HEK293 (cell line): ENCODE results near the gene RFLNA.

ENCODE experiments used
- CTCF ChIA-PET: fragments of 350-600 bp; formaldehyde crosslinking; extraction: SDS; loops from one replicate; lab custom pipeline; 2021; ENCODE audit warnings: antibody characterized with exemption; lab: Yijun Ruan, JAX
- POLR2A ChIA-PET: fragments of 300-600 bp; formaldehyde crosslinking; extraction: SDS; loops from one replicate; lab custom pipeline; 2020; ENCODE audit warnings: antibody characterized with exemption, inconsistent platforms; lab: Yijun Ruan, JAX
- H3K27ac ChIP-seq: fragments of 200-500 bp; sonication (Bioruptor generic); 2 replicates; pipeline ENCODE4 v1.5.1; 2014; ENCODE audit warnings: low read depth, low read length, control low read depth, inconsistent platforms; ENCODE audit errors: extremely low read depth
- H3K36me3 ChIP-seq, 2 experiments: fragments of 200-500 bp in 1 of 2; sonication (Bioruptor generic) in 1 of 2; 1 replicate in 1 of 2; 2 replicates in 1 of 2; pipeline ENCODE4 v1.5.1; 2014 to 2017; ENCODE audit warnings: inconsistent platforms in 2 of 2, low read length in 2 of 2; ENCODE audit not compliant: control insufficient read depth in 2 of 2, insufficient read depth in 1 of 2
- H3K4me1 ChIP-seq: fragments of 200-500 bp; sonication (Bioruptor generic); 2 replicates; pipeline ENCODE4 v1.5.1; 2014; ENCODE audit warnings: mild to moderate bottlenecking, low read length, inconsistent platforms; ENCODE audit not compliant: control insufficient read depth, insufficient read depth
- H3K4me3 ChIP-seq: 2 replicates; pipeline ENCODE4 v1.5.1; 2011; ENCODE audit warnings: low read depth, mild to moderate bottlenecking, control low read depth, low read length, moderate library complexity
- H3K9me3 ChIP-seq: fragments of 200-500 bp; sonication (Bioruptor generic); 2 replicates; pipeline ENCODE4 v1.5.1; 2014; ENCODE audit warnings: low read depth, low read length, inconsistent platforms; ENCODE audit not compliant: control insufficient read depth, insufficient read depth
- BCL11A ChIP-seq: fragments of 450-650 bp; formaldehyde crosslinking; IDR thresholded peaks from 2 replicates; pipeline ENCODE4 v1.5.1; 2016; ENCODE audit warnings: low read depth, missing biosample characterization, missing genetic modification characterization
- BCL11B ChIP-seq: fragments of 450-650 bp; formaldehyde crosslinking; IDR thresholded peaks from 2 replicates; pipeline ENCODE4 v1.5.1; 2016; ENCODE audit warnings: low read depth, missing biosample characterization, missing genetic modification characterization
- GLI2 ChIP-seq: fragments of 450-650 bp; formaldehyde crosslinking; IDR thresholded peaks from 2 replicates; pipeline ENCODE4; 2017; ENCODE audit warnings: missing biosample characterization, missing genetic modification characterization, low read depth, borderline replicate concordance
- KLF1 ChIP-seq: fragments of 450-650 bp; formaldehyde crosslinking; IDR thresholded peaks from 2 replicates; pipeline ENCODE4 v1.5.1; 2016; ENCODE audit warnings: missing biosample characterization, missing genetic modification characterization
- KLF8 ChIP-seq: fragments of 450-650 bp; formaldehyde crosslinking; IDR thresholded peaks from 2 replicates; pipeline ENCODE4 v1.5.1; 2016; ENCODE audit warnings: missing biosample characterization, missing genetic modification characterization
- REPIN1 ChIP-seq: fragments of 450-650 bp; formaldehyde crosslinking; IDR thresholded peaks from 2 replicates; pipeline ENCODE4 v1.5.1; 2017; ENCODE audit warnings: missing biosample characterization, missing genetic modification characterization, low read depth
- ZBTB8A ChIP-seq: fragments of 450-650 bp; formaldehyde crosslinking; IDR thresholded peaks from 2 replicates; pipeline ENCODE4 v1.5.1; 2016; ENCODE audit warnings: missing biosample characterization, missing genetic modification characterization
- ZEB2 ChIP-seq: fragments of 450-650 bp; formaldehyde crosslinking; IDR thresholded peaks from 2 replicates; pipeline ENCODE4 v1.5.1; 2016; ENCODE audit warnings: missing biosample characterization, missing genetic modification characterization
- ZNF169 ChIP-seq: fragments of 450-650 bp; formaldehyde crosslinking; IDR thresholded peaks from 2 replicates; pipeline ENCODE4 v1.5.1; 2016; ENCODE audit warnings: missing biosample characterization, missing genetic modification characterization
- ZNF211 ChIP-seq: fragments of 450-650 bp; formaldehyde crosslinking; IDR thresholded peaks from 2 replicates; pipeline ENCODE4 v1.5.1; 2016; ENCODE audit warnings: low read depth, missing biosample characterization, missing genetic modification characterization
- ZNF777 ChIP-seq: fragments of 450-650 bp; formaldehyde crosslinking; IDR thresholded peaks from 2 replicates; pipeline ENCODE4 v1.5.1; 2017; ENCODE audit warnings: missing biosample characterization, missing genetic modification characterization, borderline replicate concordance
- TF ChIP-seq, protein P1 (sequence below): fragments of 450-650 bp; formaldehyde crosslinking; IDR thresholded peaks from 2 replicates; pipeline ENCODE4 v1.5.1; 2016; ENCODE audit warnings: missing biosample characterization, missing genetic modification characterization
- TF ChIP-seq, protein P2 (sequence below): fragments of 450-650 bp; formaldehyde crosslinking; IDR thresholded peaks from 2 replicates; pipeline ENCODE4; 2016; ENCODE audit warnings: missing biosample characterization, missing genetic modification characterization
- TF ChIP-seq, protein P3 (sequence below): fragments of 450-650 bp; formaldehyde crosslinking; IDR thresholded peaks from 2 replicates; pipeline ENCODE4 v1.5.1; 2017; ENCODE audit warnings: missing biosample characterization, missing genetic modification characterization
- TF ChIP-seq, protein P4 (sequence below): fragments of 450-650 bp; formaldehyde crosslinking; IDR thresholded peaks from 2 replicates; pipeline ENCODE4 v1.5.1; 2017; ENCODE audit warnings: missing biosample characterization, missing genetic modification characterization

Gene RFLNA

GRCh38 chr12:124334976-124335375, 40.1 kb downstream of the RFLNA start:
- Histone ChIP-seq H3K27ac (no peak overlapping the region), H3K4me1 (no peaks in the 10 kb centered on the region), H3K36me3 (peaks cover 8 to 64% of the 10 kb centered on the region in 2 experiments; a peak in 2 of 3 replicates), H3K9me3 (no peaks in the 10 kb centered on the region), H3K4me3 (no peak overlapping the region)
- POLR2A ChIA-PET, result no interaction called here
- TF ChIP-seq BCL11B (tag by site-specific recombination) (0 out of 2 replicates have a peak, but pooled peaks have one; percentile 39), ZNF777 (tag by site-specific recombination) (no peak), BCL11A (0 out of 2 replicates have a peak, but pooled peaks have one; percentile 63)
- TF ChIP-seq, protein P1, sequence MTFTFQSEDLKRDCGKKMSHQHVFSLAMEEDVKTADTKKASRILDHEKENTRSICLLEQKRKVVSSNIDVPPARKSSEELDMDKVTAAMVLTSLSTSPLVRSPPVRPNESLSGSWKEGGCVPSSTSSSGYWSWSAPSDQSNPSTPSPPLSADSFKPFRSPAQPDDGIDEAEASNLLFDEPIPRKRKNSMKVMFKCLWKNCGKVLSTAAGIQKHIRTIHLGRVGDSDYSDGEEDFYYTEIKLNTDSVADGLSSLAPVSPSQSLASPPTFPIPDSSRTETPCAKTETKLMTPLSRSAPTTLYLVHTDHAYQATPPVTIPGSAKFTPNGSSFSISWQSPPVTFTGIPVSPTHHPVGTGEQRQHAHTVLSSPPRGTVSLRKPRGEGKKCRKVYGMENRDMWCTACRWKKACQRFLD (tag by site-specific recombination), result no peak
- CTCF ChIA-PET, result no interaction called here

DNA sequence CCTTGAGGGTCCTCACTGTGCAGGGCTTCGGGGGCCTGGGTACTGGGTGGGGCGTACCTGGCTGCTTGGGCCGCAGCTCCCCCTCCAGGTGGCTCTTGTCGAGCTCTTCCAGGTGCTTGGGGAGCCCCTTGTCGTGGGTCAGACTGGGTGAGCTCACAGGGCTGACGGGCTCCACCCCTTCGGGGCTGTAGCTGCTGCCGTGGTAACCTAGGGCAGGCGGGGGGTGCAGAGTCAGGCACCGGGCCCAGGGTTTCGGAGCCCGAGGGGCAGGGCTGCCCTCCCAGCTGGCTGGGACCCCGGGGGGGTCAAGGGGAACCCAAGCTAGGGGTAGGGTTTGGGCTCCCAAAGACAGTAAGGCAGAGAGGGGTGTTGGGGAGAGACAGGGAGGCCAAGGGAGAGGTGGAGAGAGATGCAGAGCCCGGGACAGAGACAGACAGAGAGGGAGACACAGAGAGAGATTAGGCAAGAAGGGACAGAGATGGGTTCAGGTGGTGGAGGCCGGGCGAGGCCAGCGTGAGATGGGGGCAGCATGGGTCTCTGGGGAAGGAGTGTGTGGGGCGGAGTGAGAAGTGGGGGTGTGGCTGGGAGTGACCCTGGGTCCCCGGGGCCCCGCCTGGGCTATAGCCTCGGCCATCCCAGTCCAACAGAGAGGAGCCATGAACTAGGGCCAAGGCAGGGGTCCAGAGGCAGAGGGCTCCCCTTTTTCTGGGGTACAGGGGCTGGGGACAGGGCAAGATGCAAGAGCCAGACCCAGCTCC, 40.7 kb downstream of the RFLNA start:
- peaks cover 8 to 61% of the 10 kb centered on the region in 2 experiments; a peak in 2 of 3 replicates for H3K36me3 ChIP-seq
- no peaks in the 10 kb centered on the region for H3K4me1 ChIP-seq
- no peaks in the 10 kb centered on the region for H3K9me3 ChIP-seq
- no peak overlapping the region for H3K4me3 ChIP-seq
- ChIA-PET POLR2A (no interaction called here), CTCF (no interaction called here)
- H3K27ac ChIP-seq, result no peak overlapping the region
- TF ChIP-seq ZNF169 (tag by site-specific recombination), result no peak
- TF ChIP-seq KLF8, result peak; percentile 45; the same call in 1 of the 2 replicates
- no peak for TF ChIP-seq GLI2 (tag by site-specific recombination)
- TF ChIP-seq, protein P2, sequence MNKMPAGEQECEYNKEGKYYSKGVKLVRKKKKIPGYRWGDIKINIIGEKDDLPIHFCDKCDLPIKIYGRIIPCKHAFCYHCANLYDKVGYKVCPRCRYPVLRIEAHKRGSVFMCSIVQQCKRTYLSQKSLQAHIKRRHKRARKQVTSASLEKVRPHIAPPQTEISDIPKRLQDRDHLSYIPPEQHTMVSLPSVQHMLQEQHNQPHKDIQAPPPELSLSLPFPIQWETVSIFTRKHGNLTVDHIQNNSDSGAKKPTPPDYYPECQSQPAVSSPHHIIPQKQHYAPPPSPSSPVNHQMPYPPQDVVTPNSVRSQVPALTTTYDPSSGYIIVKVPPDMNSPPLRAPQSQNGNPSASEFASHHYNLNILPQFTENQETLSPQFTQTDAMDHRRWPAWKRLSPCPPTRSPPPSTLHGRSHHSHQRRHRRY (tag by site-specific recombination), result no peak
- peak; percentile 99 for TF ChIP-seq KLF1 (tag by site-specific recombination)
- TF ChIP-seq ZNF211 (tag by site-specific recombination), result no peak
- TF ChIP-seq, all 188 proteins: peak for 2

DNA sequence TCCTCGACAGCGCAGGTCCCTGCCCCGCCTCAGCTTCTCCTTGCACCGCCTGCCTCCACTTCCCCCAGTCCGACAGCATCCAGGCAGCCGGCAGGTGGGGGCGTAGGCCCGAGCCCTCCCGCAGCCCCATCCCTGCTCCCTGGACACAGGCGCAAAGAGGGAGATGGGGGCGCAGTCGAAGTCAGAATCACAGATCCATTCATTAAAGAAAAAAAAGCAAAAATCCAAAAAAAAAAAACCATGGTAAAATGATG, 41.2 kb downstream of the RFLNA start:
- no peak overlapping the region for H3K27ac ChIP-seq
- ChIA-PET CTCF (no interaction called here), POLR2A (no interaction called here)
- peaks cover 8 to 64% of the 10 kb centered on the region in 2 experiments; a peak in 2 of 3 replicates for H3K36me3 ChIP-seq
- no peaks in the 10 kb centered on the region for H3K4me1 ChIP-seq
- H3K4me3 ChIP-seq, result no peak overlapping the region
- TF ChIP-seq, protein P3, sequence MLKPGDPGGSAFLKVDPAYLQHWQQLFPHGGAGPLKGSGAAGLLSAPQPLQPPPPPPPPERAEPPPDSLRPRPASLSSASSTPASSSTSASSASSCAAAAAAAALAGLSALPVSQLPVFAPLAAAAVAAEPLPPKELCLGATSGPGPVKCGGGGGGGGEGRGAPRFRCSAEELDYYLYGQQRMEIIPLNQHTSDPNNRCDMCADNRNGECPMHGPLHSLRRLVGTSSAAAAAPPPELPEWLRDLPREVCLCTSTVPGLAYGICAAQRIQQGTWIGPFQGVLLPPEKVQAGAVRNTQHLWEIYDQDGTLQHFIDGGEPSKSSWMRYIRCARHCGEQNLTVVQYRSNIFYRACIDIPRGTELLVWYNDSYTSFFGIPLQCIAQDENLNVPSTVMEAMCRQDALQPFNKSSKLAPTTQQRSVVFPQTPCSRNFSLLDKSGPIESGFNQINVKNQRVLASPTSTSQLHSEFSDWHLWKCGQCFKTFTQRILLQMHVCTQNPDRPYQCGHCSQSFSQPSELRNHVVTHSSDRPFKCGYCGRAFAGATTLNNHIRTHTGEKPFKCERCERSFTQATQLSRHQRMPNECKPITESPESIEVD (tag by site-specific recombination), result no peak
- no peak for TF ChIP-seq ZEB2 (tag by site-specific recombination)
- no peak for TF ChIP-seq ZBTB8A
- TF ChIP-seq REPIN1 (tag by site-specific recombination), result no peak
- TF ChIP-seq, protein P4, sequence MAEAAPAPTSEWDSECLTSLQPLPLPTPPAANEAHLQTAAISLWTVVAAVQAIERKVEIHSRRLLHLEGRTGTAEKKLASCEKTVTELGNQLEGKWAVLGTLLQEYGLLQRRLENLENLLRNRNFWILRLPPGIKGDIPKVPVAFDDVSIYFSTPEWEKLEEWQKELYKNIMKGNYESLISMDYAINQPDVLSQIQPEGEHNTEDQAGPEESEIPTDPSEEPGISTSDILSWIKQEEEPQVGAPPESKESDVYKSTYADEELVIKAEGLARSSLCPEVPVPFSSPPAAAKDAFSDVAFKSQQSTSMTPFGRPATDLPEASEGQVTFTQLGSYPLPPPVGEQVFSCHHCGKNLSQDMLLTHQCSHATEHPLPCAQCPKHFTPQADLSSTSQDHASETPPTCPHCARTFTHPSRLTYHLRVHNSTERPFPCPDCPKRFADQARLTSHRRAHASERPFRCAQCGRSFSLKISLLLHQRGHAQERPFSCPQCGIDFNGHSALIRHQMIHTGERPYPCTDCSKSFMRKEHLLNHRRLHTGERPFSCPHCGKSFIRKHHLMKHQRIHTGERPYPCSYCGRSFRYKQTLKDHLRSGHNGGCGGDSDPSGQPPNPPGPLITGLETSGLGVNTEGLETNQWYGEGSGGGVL (tag by site-specific recombination), result no peak
- no peaks in the 10 kb centered on the region for H3K9me3 ChIP-seq
